ENCODE measurements around the gene POC1B. TPM values are rescaled to one million over a fixed set of nuclear protein-coding genes. Genes with fewer than 3 reads are reported as not detected.
A peak's percentile ranks its signal among the peaks of the same experiment; 100 is the strongest.

The POC1B gene
- total and polyA plus RNA-seq, 10 donors, result 10.5 to 47.3 (median 30.4) TPM

- no peaks in the 10 kb centered on the region for H3K27me3 ChIP-seq (replicated peaks in 1 of 7)
- intact Hi-C loops (cut with DNase I; ENCODE audit: low total_unique reads), result no loop called here
- no peaks in the 10 kb centered on the region for H3K9me3 ChIP-seq
- peaks cover 0 to 13% (median 0%) of the 10 kb centered on the region in 6 donors for H3K36me3 ChIP-seq
- DNase-seq, result no peak
- H3K4me3 ChIP-seq, result no peak overlapping the region
- TF ChIP-seq POLR2A (IDR thresholded peaks at IDR 0.05) (no peak), POLR2AphosphoS5 (IDR thresholded peaks at IDR 0.05) (no peak), CTCF (IDR thresholded peaks at IDR 0.05 in 8 of 11, conservative IDR thresholded peaks at IDR 0.05 in 3 of 11) (no peak)
- 87 to 97% (median 90%) methylated on average over 1 of the region's 1 CpG for WGBS, 5 donors
- peaks cover 0 to 34% (median 12%) of the 10 kb centered on the region in 6 donors for H3K4me1 ChIP-seq
- H3K27ac ChIP-seq, result no peak overlapping the region
Observed at GRCh38 chr12:89432396-89432795, 93.5 kb downstream of the POC1B start.

- intact Hi-C loops (cut with DNase I; ENCODE audit: low total_unique reads), result no loop called here
- DNase-seq, result no peak
- peaks cover 0 to 19% (median 0%) of the 10 kb centered on the region in 6 donors for H3K36me3 ChIP-seq
- 92 to 99% (median 97%) methylated on average over 3 of the region's 3 CpGs for WGBS, 5 donors
- H3K4me1 ChIP-seq, result peaks cover 0 to 45% (median 17%) of the 10 kb centered on the region in 6 donors
- no peaks in the 10 kb centered on the region for H3K9me3 ChIP-seq
- H3K27me3 ChIP-seq (replicated peaks in 1 of 7), result no peaks in the 10 kb centered on the region
- no peak for TF ChIP-seq CTCF (IDR thresholded peaks at IDR 0.05 in 8 of 11, conservative IDR thresholded peaks at IDR 0.05 in 3 of 11)
- TF ChIP-seq POLR2A (IDR thresholded peaks at IDR 0.05), result no peak
- TF ChIP-seq POLR2AphosphoS5 (IDR thresholded peaks at IDR 0.05), result no peak
- H3K27ac ChIP-seq, result no peak overlapping the region
- H3K4me3 ChIP-seq, result no peak overlapping the region
Observed at GRCh38 chr12:89429528-89429927, 96.3 kb downstream of the POC1B start.

GRCh38 chr12:89427508-89428156 is 98.2 kb downstream of the POC1B start:
- Histone ChIP-seq H3K36me3 (peaks cover 0 to 20% (median 0%) of the 10 kb centered on the region in 6 donors), H3K4me3 (peak overlapping the region in 1 of 8 donors; percentile 30), H3K27me3 (replicated peaks in 1 of 7) (no peaks in the 10 kb centered on the region), H3K27ac (peak overlapping the region in 6 of 8 donors; percentile 6 to 77 (median 65)), H3K9me3 (no peaks in the 10 kb centered on the region), H3K4me1 (peaks cover 0 to 56% (median 19%) of the 10 kb centered on the region in 6 donors)
- WGBS, 5 donors, result 16 to 48% (median 34%) methylated on average over 3 of the region's 3 CpGs
- DNase-seq, result no peak
- TF ChIP-seq POLR2A (IDR thresholded peaks at IDR 0.05) (no peak), POLR2AphosphoS5 (IDR thresholded peaks at IDR 0.05) (no peak), CTCF (IDR thresholded peaks at IDR 0.05 in 8 of 11, conservative IDR thresholded peaks at IDR 0.05 in 3 of 11) (no peak)
- intact Hi-C loops (cut with DNase I; ENCODE audit: low total_unique reads), result no loop called here

- intact Hi-C loops (cut with DNase I; ENCODE audit: low total_unique reads), result no loop called here
Observed at GRCh38 chr12:89424846-89425245, 101.0 kb downstream of the POC1B start.

More at GRCh38 chr12:89424846-89425245, 101.0 kb downstream of the POC1B start:
- 96 to 100% (median 98%) methylated on average over 2 of the region's 2 CpGs for WGBS, 5 donors
- no peaks in the 10 kb centered on the region for H3K27me3 ChIP-seq (replicated peaks in 1 of 7)
- peak overlapping the region in 1 of 8 donors; percentile 5 for H3K27ac ChIP-seq
- no peaks in the 10 kb centered on the region for H3K9me3 ChIP-seq
- DNase-seq, result no peak
- no peak overlapping the region for H3K4me3 ChIP-seq
- TF ChIP-seq POLR2AphosphoS5 (IDR thresholded peaks at IDR 0.05) (no peak), POLR2A (IDR thresholded peaks at IDR 0.05) (no peak), CTCF (IDR thresholded peaks at IDR 0.05 in 8 of 11, conservative IDR thresholded peaks at IDR 0.05 in 3 of 11) (no peak)
- peaks cover 0 to 29% (median 0%) of the 10 kb centered on the region in 6 donors for H3K36me3 ChIP-seq
- peaks cover 0 to 47% (median 19%) of the 10 kb centered on the region in 6 donors for H3K4me1 ChIP-seq
